Peyer's patch (tissue), 4 donors: ENCODE data around the gene SLC36A3. TPM values are rescaled to one million over a fixed set of nuclear protein-coding genes. Genes with fewer than 3 reads are reported as not detected.
A peak's percentile ranks its signal among the peaks of the same experiment; 100 is the strongest.

Source experiments
- DNase-seq, 3 donors: peaks; one replicate each; pipeline ENCODE4 v3.0.0-alpha.2; 2017 to 2019
- H3K27ac ChIP-seq, 4 donors: fragments of 200-600 bp; sonication (generic); one replicate each; pipeline ENCODE4 v1.5.1; 2016 to 2019
- H3K27me3 ChIP-seq, 2 donors: fragments of 200-600 bp; sonication (generic); one replicate each; pipeline ENCODE4 v1.5.1; 2019
- H3K36me3 ChIP-seq, 3 donors: fragments of 200-600 bp; sonication (generic); one replicate each; pipeline ENCODE4 v1.5.1; 2016 to 2019
- H3K4me1 ChIP-seq, 4 donors: fragments of 200-600 bp; sonication (generic); one replicate each; pipeline ENCODE4 v1.5.1; 2016 to 2019
- H3K4me3 ChIP-seq, 4 donors: fragments of 200-600 bp; sonication (generic); 1 replicate in 3 of 4; 2 replicates in 1 of 4; pipeline ENCODE4 v1.5.1; 2016 to 2019; ENCODE audit warnings: mild to moderate bottlenecking in 1 of 4
- H3K9me3 ChIP-seq, 4 donors: fragments of 200-600 bp; sonication (generic); one replicate each; pipeline ENCODE4 v1.5.1; 2016 to 2019; ENCODE audit warnings: mild to moderate bottlenecking in 1 of 4
- CTCF ChIP-seq, 6 experiments: fragments of 450-650 bp in 4 of 6; fragments of 200-600 bp in 2 of 6; sonication (generic) in 1 of 6; IDR thresholded peaks; one replicate each; pipeline ENCODE4 v1.5.1; 2017 to 2019; ENCODE audit warnings: antibody characterized with exemption in 6 of 6, mild to moderate bottlenecking in 3 of 6, moderate library complexity in 1 of 6
- POLR2A ChIP-seq, 2 donors: fragments of 450-650 bp; IDR thresholded peaks; one replicate each; pipeline ENCODE4 v1.5.1; 2017; ENCODE audit warnings: antibody characterized with exemption in 2 of 2, mild to moderate bottlenecking in 2 of 2, moderate library complexity in 2 of 2
- total RNA-seq, 4 donors: library from RNA; depleted of rRNA; stranded (reverse); fragments of >200 nt; gene quantifications; one replicate each; pipeline ENCODE4 v1.1.0, GENCODE V29; 2016

SLC36A3 gene
- total RNA-seq, 4 donors from 2014 or later, result not detected

DNA sequence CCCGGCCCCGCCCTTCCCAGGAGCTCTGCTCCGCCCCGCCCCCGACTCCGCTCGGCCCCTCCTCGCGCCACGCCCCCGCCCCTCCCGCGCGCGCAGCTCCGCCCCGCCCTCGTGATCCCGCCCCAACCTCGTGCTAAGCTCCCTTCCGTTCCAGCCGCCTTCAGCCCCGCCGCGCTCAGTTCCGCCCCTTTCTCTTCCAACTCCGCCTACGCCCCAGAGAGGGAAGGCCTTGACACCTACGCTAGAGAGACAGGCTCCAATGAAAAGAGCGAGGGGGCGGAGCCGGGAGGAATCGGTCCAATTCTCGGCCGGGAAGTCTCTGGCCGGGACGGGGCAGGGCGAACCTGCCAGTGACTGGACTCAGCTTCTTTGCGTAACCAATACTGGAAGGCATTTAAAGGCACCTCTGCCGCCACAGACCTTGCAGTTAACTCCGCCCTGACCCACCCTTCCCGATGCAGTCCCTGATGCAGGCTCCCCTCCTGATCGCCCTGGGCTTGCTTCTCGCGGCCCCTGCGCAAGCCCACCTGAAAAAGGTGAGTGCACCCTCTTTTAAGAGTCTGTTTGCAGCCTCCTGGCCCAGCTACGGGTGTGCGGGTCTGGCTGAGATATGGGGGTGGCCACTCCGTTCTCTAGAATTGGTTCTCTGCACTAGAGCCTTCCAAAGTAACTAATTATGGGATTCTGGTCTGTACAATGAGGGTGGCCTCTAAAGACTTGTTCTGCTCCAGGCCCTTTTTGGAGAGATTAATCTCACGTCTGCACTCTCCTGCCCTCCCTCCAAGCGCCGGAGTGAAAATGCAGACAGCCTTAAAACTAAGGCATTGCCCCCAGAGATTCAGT lies 50.6 kb downstream of the SLC36A3 start, which contains the start of gene GM2A:
Gene GM2A (plus strand): TSS at position 424 of the 843 bp plus-strand sequence. CDS start 32 bp downstream, at position 456.
- DNase-seq, result peak; percentile 99 to 100 (median 99)

GRCh38 chr5:151251621-151252020 lies 51.9 kb downstream of the SLC36A3 start:
- Histone ChIP-seq H3K9me3 (no peaks in the 10 kb centered on the region), H3K36me3 (no peaks in the 10 kb centered on the region), H3K4me3 (peak overlapping the region in 1 of 4 donors; percentile 7), H3K4me1 (peaks cover 0 to 22% (median 0%) of the 10 kb centered on the region in 4 donors), H3K27me3 (no peaks in the 10 kb centered on the region), H3K27ac (peak overlapping the region; percentile 35 to 89 (median 77))
- TF ChIP-seq POLR2A (IDR thresholded peaks at IDR 0.05), result no peak
- no peak for TF ChIP-seq CTCF (IDR thresholded peaks at IDR 0.05)
- DNase-seq, result no peak

More for the DNA sequence above, 50.6 kb downstream of the SLC36A3 start, which contains the start of gene GM2A:
- no peaks in the 10 kb centered on the region for H3K27me3 ChIP-seq
- no peaks in the 10 kb centered on the region for H3K36me3 ChIP-seq
- H3K9me3 ChIP-seq, result no peaks in the 10 kb centered on the region
- TF ChIP-seq POLR2A (IDR thresholded peaks at IDR 0.05) (peak; percentile 76 to 93), CTCF (IDR thresholded peaks at IDR 0.05) (no peak)
- H3K4me1 ChIP-seq, result peaks cover 0 to 22% (median 5%) of the 10 kb centered on the region in 4 donors
- peak within 1 kb of the TSS; percentile 75 to 89 (median 78) for H3K27ac ChIP-seq
- peak within 1 kb of the TSS; percentile 55 to 72 (median 70) for H3K4me3 ChIP-seq

DNA sequence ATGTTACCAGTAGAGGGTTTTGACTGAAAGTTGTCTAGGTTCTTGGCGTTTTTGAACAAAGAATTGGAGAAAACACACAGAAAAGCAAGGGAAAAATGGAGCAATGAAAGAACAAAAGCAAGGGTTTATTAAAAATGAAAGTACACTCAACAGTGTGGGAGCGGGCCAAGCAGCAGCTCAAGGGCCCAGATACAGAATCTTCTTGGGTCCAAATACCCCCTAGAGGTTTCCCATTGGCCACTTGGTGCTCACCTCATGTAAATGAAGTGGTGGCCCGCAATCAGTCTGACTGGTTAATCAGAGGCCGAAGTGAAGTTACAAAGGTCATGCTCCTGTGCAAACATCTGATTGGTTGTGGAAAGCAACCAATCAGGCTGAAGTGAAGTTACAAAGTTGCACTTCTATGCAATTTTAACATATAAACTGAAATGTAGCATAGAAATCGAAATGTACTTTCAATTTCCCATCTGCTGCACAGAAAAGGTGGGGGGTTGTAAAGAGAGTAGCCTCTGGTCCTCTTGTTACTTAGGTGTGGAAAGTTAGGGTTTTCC lies 52.5 kb downstream of the SLC36A3 start:
- peak overlapping the region; percentile 35 to 89 (median 77) for H3K27ac ChIP-seq

GRCh38 chr5:151250346-151251000 lies 53.1 kb downstream of the SLC36A3 start:
- no peaks in the 10 kb centered on the region for H3K36me3 ChIP-seq
- H3K9me3 ChIP-seq, result no peaks in the 10 kb centered on the region
- peak overlapping the region in 3 of 4 donors; percentile 35 to 89 (median 79) for H3K27ac ChIP-seq
- no peaks in the 10 kb centered on the region for H3K27me3 ChIP-seq
- H3K4me3 ChIP-seq, result peak overlapping the region in 1 of 4 donors; percentile 7
- peaks cover 0 to 22% (median 0%) of the 10 kb centered on the region in 4 donors for H3K4me1 ChIP-seq
- TF ChIP-seq CTCF (IDR thresholded peaks at IDR 0.05), result no peak
- TF ChIP-seq POLR2A (IDR thresholded peaks at IDR 0.05), result no peak
- no peak for DNase-seq

More for the DNA sequence above, 52.5 kb downstream of the SLC36A3 start:
- Histone ChIP-seq H3K9me3 (no peaks in the 10 kb centered on the region), H3K36me3 (no peaks in the 10 kb centered on the region), H3K27me3 (no peaks in the 10 kb centered on the region), H3K4me1 (peaks cover 0 to 22% (median 0%) of the 10 kb centered on the region in 4 donors), H3K4me3 (peak overlapping the region in 1 of 4 donors; percentile 7)
- TF ChIP-seq CTCF (IDR thresholded peaks at IDR 0.05), result no peak
- TF ChIP-seq POLR2A (IDR thresholded peaks at IDR 0.05), result no peak
- DNase-seq, result peak in 1 of 3 donors; percentile 62

GRCh38 chr5:151249281-151249680 lies 54.3 kb downstream of the SLC36A3 start:
- Histone ChIP-seq H3K36me3 (no peaks in the 10 kb centered on the region), H3K9me3 (no peaks in the 10 kb centered on the region)

More at GRCh38 chr5:151249281-151249680, 54.3 kb downstream of the SLC36A3 start:
- Histone ChIP-seq H3K4me1 (peaks cover 0 to 18% (median 0%) of the 10 kb centered on the region in 4 donors), H3K4me3 (no peak overlapping the region), H3K27ac (no peak overlapping the region), H3K27me3 (no peaks in the 10 kb centered on the region)
- TF ChIP-seq CTCF (IDR thresholded peaks at IDR 0.05), result no peak
- TF ChIP-seq POLR2A (IDR thresholded peaks at IDR 0.05), result no peak
- no peak for DNase-seq
